ENCODE data around the gene BRPF1.

BRPF1 gene

DNA sequence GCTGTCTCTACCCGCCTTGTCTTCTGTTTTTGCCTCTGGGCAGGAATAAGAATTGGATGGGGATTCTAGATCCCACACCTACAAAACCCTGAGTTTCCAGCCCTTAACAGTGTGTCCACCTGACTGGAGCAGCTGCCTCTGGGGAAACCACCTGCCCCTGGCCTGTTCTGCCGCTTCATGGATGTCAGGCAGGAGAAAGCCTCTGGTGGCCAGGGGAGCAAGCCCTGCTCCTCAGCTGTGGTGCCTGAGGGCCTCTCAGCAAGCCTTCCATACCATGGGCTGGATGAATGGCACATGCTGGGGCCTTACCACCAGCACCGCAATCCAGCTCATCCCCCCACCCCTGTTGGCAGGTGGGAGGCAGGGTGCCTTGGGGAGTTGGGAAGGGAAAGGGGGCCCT, 33.2 kb upstream of the BRPF1 start:
- DNase-seq (ENCODE audit: low read depth, low spot score) = no peak

GRCh38 chr3:9700536-9700935, 31.0 kb upstream of the BRPF1 start:
- no peak for DNase-seq (ENCODE audit: low read depth, low spot score)
- H3K4me3 ChIP-seq (ENCODE audit: low read length) = no peak overlapping the region

More for the DNA sequence above, 33.2 kb upstream of the BRPF1 start:
- no peak overlapping the region for H3K4me3 ChIP-seq (ENCODE audit: low read length)

DNA sequence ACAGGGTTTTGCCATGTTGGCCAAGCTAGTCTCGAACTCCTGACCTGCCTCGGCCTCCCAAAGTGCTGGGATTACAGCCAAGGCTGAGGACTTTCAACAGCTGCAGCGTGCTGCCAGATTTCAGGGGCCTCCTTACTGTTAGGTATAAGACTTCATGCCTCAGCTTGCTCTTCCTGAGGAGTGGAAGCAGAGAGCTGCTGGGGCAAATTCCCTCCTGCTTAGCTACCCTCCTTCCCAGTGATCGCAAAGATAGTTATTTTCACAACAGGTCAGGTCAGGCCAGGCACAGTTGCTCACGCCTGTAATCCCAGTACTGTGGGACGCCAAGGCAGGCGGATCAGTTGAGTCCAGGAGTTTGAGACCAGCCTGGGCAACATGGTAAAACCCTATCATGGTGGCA, 30.5 kb upstream of the BRPF1 start:
- no peak for DNase-seq (ENCODE audit: low read depth, low spot score)

GRCh38 chr3:9701711-9702110, 29.8 kb upstream of the BRPF1 start:
- DNase-seq (ENCODE audit: low read depth, low spot score) = no peak
- H3K4me3 ChIP-seq (ENCODE audit: low read length) = no peak overlapping the region

More for the DNA sequence above, 30.5 kb upstream of the BRPF1 start:
- H3K4me3 ChIP-seq (ENCODE audit: low read length) = no peak overlapping the region

GRCh38 chr3:9703240-9703639, 28.3 kb upstream of the BRPF1 start:
- H3K4me3 ChIP-seq (ENCODE audit: low read length) = no peak overlapping the region
- DNase-seq (ENCODE audit: low read depth, low spot score) = no peak

GRCh38 chr3:9703736-9704346, 27.7 kb upstream of the BRPF1 start, which contains the start of gene CPNE9:
Gene CPNE9, plus strand, starts transcription at chr3:9703833. Its CDS starts 164 bp downstream, at chr3:9703997.
- H3K4me3 ChIP-seq (ENCODE audit: low read length) = no peak within 1 kb of the TSS
- no peak for DNase-seq (ENCODE audit: low read depth, low spot score)

- no peak overlapping the region for H3K4me3 ChIP-seq (ENCODE audit: low read length)
- DNase-seq (ENCODE audit: low read depth, low spot score) = no peak
These were observed 26.9 kb upstream of the BRPF1 start for GRCh38 chr3:9704347-9705322.

GRCh38 chr3:9710174-9710739, 21.3 kb upstream of the BRPF1 start:
- DNase-seq (ENCODE audit: low read depth, low spot score) = no peak
- no peak overlapping the region for H3K4me3 ChIP-seq (ENCODE audit: low read length)

DNA sequence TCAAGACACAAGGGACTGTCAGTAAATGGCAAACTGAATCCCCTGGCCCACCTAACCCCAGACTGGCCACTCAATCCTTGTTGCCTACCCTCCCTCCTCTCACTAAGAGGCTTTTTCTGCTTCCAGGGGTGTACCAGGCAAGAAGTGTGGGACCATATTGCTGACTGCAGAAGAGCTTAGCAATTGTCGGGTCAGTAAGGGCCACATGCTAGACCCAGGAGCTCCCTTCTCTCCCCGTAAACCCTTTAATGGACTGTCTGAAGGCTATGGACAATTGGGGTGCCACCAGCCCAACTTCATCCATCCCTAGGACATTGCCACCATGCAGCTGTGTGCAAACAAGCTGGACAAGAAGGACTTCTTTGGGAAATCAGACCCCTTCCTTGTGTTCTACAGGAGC, 19.1 kb upstream of the BRPF1 start:
- no peak overlapping the region for H3K4me3 ChIP-seq (ENCODE audit: low read length)
- no peak for DNase-seq (ENCODE audit: low read depth, low spot score)

- DNase-seq (ENCODE audit: low read depth, low spot score) = no peak
- no peak overlapping the region for H3K4me3 ChIP-seq (ENCODE audit: low read length)
These were observed 18.4 kb upstream of the BRPF1 start for GRCh38 chr3:9713142-9713541.

DNA sequence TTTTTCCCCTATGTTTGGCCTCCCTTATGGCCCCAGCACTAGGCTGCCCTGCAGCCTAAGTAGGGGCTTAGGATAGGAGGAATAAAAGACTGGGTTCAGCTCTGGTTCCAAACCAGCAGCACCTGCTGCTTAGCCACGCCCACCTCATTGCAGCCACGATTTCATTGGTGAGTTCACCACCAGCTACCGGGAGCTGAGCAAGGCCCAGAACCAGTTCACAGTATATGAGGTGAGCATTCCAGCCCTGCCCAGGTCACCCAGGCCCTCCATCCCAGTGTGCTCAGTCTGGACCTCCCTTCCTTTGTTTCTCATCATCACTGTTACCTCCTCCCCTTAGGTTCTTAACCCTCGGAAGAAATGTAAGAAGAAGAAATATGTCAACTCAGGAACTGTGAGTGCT, 16.4 kb upstream of the BRPF1 start:
- H3K4me3 ChIP-seq (ENCODE audit: low read length) = no peak overlapping the region
- no peak for DNase-seq (ENCODE audit: low read depth, low spot score)

DNA sequence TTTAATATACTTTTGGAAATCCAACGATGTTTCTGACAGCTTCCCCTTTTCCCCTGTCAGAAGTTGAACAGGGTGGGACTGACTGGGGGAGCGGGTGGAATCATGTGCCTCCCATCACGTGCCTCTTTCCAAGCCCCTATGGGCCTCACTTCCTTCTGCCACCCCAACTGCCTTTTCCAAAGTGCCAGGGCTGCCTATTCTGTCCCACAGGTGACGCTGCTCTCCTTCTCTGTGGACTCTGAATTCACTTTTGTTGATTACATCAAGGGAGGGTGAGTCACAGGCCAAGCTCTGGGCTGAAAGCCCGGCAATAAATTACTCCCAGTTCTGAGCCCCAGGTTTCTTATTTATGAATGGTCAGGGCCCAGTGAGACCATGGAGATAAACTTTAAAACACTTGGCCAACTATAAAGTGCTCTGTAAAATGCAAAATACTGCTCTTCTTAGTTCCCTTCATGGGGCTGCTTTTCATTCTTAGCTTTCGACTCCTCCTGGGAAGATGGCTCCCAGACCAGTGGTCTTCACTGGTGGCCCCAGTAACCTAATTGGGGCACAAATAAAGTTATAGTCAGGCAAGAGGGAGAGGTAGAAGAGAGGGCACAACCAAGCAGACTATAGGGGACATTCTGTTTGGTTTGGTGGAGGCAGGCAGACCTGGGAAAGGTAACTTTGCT, 15.6 kb upstream of the BRPF1 start:
- no peak overlapping the region for H3K4me3 ChIP-seq (ENCODE audit: low read length)
- peak; percentile 21 for DNase-seq (ENCODE audit: low read depth, low spot score)

DNA sequence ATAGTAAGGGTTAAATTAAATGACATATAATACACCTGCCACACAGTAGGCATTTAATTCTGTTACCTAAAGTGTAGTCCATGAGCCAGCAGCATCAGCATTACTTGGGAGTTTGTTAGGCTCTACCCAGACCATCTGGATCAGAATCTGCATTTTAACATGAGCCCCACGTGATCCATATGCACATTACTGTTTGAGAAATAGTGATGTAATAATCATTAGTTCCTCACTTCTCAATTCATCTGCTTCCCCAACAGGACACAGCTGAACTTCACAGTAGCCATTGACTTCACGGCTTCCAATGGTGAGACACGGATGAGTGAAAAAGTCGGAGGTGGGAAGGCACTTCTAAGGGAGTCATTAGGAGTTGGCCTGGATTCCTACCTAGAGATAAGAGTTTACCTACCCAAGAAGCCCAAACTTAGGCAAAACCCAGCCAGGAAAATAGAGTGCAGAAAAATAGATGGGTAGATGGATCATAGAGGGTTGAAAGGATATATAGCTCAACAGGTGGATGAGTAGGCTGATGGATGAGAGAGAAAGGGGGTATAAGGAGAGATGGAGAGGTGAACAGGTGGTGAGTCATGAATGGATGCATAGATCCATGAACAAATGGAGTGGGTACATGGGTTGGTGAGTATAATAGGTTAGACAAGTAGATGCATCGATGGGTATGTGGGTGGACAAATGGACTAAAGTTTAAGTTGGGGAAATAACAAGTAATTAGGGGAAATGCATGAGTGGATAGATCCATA, 14.6 kb upstream of the BRPF1 start:
- DNase-seq (ENCODE audit: low read depth, low spot score) = no peak
- H3K4me3 ChIP-seq (ENCODE audit: low read length) = no peak overlapping the region

GRCh38 chr3:9717563-9717962, 14.0 kb upstream of the BRPF1 start:
- no peak overlapping the region for H3K4me3 ChIP-seq (ENCODE audit: low read length)
- DNase-seq (ENCODE audit: low read depth, low spot score) = no peak

GRCh38 chr3:9718118-9718517, 13.4 kb upstream of the BRPF1 start:
- no peak for DNase-seq (ENCODE audit: low read depth, low spot score)
- no peak overlapping the region for H3K4me3 ChIP-seq (ENCODE audit: low read length)

- no peak overlapping the region for H3K4me3 ChIP-seq (ENCODE audit: low read length)
- DNase-seq (ENCODE audit: low read depth, low spot score) = no peak
These were observed 10.4 kb upstream of the BRPF1 start for GRCh38 chr3:9721015-9721699.

DNA sequence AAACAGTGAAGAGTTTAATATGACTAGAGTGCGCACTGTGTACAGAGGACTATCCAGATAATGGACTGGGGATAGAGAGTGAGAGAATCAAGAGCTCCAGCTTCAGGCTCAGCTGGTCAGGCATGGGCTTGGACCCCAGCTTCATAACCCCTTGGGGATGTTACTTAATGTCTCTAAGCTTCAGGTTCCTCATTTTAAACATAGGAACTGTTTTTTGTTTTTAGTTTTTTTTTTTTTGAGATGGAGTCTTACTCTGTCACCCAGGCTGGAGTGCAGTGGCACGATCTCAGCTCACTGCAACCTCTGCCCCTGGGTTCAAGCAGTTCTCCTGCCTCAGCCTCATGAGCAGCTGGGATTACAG, 9.9 kb upstream of the BRPF1 start:
- no peak overlapping the region for H3K4me3 ChIP-seq (ENCODE audit: low read length)
- DNase-seq (ENCODE audit: low read depth, low spot score) = no peak

- DNase-seq (ENCODE audit: low read depth, low spot score) = no peak
- H3K4me3 ChIP-seq (ENCODE audit: low read length) = no peak overlapping the region
These were observed 5.6 kb upstream of the BRPF1 start for GRCh38 chr3:9725775-9726515.
